Adrenal gland (tissue), 5 donors: ENCODE data around the gene ZNF284.

Source experiments
- POLR2A ChIP-seq, 2 donors: fragments of 450-650 bp; IDR thresholded peaks; one replicate each; pipeline ENCODE4 v1.6.1; 2017; ENCODE audit warnings: antibody characterized with exemption in 2 of 2, mild to moderate bottlenecking in 2 of 2, moderate library complexity in 1 of 2
- TF ChIP-seq, protein P1 (sequence below), 6 experiments: fragments of 450-650 bp in 4 of 6; fragments of 200-600 bp in 2 of 6; sonication (generic) in 1 of 6; IDR thresholded peaks; 1 replicate in 5 of 6; 2 replicates in 1 of 6; pipeline versions ENCODE4 v1.5.1 to v1.8.0; 2016 to 2021; ENCODE audit warnings: antibody characterized with exemption in 6 of 6, mild to moderate bottlenecking in 2 of 6, moderate library complexity in 1 of 6
- donor health status: DM: no; HTN: no; CAD: no.

DNA sequence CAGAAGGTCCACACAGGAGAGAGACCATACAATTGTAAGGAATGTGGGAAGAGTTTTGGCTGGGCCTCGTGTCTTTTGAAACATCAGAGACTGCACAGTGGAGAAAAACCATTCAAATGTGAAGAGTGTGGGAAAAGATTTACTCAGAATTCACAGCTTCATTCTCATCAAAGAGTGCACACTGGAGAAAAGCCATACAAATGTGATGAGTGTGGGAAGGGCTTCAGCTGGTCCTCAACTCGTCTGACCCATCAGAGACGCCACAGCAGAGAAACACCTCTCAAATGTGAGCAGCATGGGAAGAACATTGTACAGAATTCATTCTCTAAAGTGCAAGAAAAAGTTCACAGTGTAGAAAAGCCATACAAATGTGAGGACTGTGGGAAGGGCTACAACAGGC lies 35.8 kb downstream of the ZNF284 start:
- no peak for TF ChIP-seq POLR2A (IDR thresholded peaks at IDR 0.05)
- TF ChIP-seq, protein P1, sequence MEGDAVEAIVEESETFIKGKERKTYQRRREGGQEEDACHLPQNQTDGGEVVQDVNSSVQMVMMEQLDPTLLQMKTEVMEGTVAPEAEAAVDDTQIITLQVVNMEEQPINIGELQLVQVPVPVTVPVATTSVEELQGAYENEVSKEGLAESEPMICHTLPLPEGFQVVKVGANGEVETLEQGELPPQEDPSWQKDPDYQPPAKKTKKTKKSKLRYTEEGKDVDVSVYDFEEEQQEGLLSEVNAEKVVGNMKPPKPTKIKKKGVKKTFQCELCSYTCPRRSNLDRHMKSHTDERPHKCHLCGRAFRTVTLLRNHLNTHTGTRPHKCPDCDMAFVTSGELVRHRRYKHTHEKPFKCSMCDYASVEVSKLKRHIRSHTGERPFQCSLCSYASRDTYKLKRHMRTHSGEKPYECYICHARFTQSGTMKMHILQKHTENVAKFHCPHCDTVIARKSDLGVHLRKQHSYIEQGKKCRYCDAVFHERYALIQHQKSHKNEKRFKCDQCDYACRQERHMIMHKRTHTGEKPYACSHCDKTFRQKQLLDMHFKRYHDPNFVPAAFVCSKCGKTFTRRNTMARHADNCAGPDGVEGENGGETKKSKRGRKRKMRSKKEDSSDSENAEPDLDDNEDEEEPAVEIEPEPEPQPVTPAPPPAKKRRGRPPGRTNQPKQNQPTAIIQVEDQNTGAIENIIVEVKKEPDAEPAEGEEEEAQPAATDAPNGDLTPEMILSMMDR (IDR thresholded peaks at IDR 0.05) = no peak
